Activated T-helper 17 cell treated with anti-CD3 and anti-CD28 coated beads, Interleukin-2, amount 50 U/mL, for 72 hours (primary cell): ENCODE measurements around the gene THAP6. TPM values are rescaled to one million over a fixed set of nuclear protein-coding genes. Genes with fewer than 3 reads are reported as not detected.

Experiments
- total RNA-seq, 2 donors: library from RNA; stranded (reverse); gene quantifications; one replicate each; pipeline ENCODE4 v1.2.3, GENCODE V29; 2022

The THAP6 gene
- total RNA-seq, 2 donors from 2014 or later = 15.8 to 25.4 TPM

Other genes with a start within 250 kb of the THAP6 start
- gene RCHY1, start 70 bp upstream of the THAP6 start, total RNA-seq = 10 to 100 TPM; 29.3 to 35.1 TPM
- gene ODAPH, start 41.6 kb downstream of the THAP6 start, total RNA-seq = 1 to 10 TPM in 1 of 2 donors, under 1 TPM in 1; 0.87 to 3.4 TPM
- gene CDKL2, start 116.1 kb downstream of the THAP6 start, total RNA-seq = 1 to 10 TPM; 2.4 TPM
- 100 to 1,000 TPM; 128 to 172 TPM for gene G3BP2, start 158.9 kb downstream of the THAP6 start, total RNA-seq
- 10 to 100 TPM; 55.8 to 66.0 TPM for gene USO1, start 210.1 kb downstream of the THAP6 start, total RNA-seq